DMS79 (cell line): ENCODE data around the gene FAM107B.

ENCODE experiments used
- DNase-seq: peaks from one replicate; lab custom pipeline; 2025; lab: John Stamatoyannopoulos, UW

Gene FAM107B

DNA sequence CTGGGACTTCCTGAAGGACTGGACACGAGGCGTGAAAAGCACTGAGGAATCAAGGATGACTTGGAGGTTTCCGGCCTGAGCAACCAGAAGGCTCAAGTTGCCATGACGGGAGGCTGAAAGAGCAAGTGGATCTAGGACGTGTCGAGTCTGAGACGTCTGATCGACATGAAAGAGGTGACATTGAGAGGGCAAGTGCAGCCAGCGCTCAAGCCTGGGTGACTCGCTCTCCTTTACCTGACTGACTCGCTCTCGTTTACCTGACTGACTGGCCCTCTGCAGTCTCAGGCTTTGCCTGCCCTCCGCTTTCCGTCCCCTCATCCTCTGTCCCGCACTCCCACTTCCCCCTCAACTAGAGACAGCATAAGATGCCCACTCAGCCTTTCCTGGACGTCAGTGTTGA lies 241.4 kb downstream of the FAM107B start:
- DNase-seq, result no peak

DNA sequence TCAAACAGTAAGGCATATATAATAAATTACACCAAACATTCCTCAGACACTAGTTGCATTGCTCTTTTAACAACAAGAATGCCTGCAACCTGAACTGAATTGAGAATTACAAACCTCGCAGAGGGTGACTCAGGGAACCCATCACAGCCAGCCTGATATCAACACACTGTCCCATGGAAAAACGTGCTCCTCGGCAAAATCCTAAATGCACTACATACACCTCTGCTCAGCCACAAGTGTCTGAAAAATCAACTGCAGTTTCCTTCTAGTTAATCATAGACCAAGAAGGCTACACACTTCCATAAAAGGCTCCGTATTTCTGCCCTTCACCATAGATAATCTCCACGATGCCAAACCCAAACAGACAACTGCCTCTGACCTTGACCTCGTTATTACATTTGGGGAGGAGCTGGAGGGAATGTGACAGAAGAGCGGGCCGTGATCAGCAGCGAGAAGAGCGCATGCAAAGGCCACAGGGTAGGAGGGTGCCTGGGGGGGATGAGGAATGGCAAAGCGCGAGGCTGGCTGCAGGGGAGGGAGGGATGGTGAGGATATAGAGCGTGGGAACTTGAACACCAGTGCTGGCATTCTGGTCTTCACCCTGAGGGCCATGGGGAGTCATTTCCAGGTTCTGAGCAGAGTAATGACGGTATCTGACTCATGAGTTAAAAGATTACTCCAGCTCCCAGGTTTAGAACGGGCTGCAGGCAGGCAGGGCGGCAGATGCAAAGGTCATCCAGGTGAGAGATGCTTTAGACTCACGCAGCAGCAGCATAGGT lies 242.0 kb downstream of the FAM107B start:
- no peak for DNase-seq

DNA sequence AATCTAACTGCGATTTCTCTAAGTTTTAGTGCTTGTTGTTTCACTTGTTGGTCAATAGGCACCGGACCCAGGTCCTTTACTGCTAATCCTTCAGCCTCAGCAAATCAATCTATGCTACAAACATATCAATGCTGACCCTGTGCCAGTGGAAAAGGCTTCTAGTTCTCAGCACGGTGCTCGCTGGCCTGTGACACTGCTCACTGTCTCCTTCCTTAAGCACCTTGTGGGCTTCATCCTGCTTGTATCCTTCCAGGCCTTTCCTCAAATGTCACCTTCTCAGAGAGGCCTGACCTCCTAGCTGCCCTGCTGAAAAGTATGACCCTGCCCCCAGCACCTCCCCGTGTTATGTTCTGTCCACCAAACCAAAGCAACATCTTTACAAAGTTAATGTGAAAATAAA lies 242.7 kb downstream of the FAM107B start:
- DNase-seq, result no peak

DNA sequence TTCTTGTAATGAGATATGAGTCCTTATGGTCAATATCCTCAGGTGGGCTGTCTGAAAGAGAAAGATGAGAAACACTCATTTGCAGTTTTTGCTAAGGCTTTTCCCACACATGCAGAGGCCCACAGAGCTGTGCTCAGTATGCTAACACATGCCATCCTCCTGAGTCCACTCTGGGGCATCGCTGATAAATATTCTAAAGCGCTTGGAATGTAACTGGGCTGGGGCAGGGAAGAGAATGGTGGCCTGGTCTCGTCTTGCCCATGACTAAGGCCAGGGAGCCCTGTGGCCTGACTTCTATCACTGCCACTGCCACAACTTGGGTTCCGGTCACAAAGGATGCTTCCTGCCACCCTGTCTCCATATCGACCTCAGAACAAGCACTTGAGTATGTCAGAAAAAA lies 244.2 kb downstream of the FAM107B start:
- no peak for DNase-seq

DNA sequence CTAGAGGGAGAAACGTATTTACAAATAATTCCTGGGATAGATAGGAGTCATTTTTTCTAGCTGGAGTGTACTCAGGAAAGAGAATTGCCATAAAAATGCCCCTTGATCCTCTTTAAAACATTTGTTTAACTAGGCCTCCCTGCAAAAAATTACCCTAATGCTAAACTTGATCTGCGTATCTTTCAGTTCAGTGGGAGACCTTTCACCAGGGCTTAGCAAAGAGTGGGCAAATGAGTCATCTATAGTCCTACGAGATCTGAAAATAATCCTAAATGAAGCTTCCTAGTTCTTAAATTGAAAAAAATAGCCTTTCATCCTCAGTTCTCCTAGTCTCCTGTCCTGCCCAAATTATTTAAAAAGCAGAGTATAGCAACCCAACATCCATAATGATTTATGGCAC lies 245.3 kb downstream of the FAM107B start:
- no peak for DNase-seq

DNA sequence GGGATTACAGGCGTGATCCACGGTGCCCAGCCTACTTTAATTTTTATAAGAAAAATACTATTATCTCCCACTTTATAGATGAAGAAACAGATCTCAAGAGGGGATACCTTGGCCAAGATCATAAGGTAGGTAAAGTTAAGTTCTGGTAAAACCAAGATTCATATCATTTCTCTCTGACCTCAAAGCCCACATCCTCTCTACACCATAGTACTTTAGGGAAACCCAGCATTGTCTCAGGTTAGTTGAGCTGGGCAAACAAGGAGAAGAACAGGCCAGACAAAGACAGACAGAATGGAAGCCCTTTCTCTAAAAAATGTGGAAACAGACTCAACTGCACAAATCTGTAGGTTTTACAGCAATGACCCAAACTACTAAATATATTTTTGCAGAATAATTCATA lies 246.2 kb downstream of the FAM107B start:
- DNase-seq, result no peak

DNA sequence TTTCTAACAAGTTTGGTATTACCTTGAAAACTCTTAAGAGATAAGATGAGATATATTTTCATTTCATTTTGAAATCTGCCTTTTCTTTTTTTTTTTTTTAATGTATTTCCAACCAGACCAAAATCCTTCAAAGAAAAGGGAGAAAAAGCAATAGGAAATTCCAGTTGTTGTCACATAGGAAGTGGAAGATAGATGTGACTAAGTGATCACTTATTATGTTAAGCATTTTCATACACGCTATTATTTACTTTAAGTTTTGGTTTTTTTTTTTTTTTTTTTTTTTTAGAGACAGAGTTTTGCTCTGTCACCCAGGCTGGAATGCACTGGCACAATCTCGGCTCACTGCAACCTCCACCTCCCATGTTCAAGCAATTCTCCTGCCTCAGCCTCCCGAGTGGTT lies 246.8 kb downstream of the FAM107B start:
- DNase-seq, result no peak

DNA sequence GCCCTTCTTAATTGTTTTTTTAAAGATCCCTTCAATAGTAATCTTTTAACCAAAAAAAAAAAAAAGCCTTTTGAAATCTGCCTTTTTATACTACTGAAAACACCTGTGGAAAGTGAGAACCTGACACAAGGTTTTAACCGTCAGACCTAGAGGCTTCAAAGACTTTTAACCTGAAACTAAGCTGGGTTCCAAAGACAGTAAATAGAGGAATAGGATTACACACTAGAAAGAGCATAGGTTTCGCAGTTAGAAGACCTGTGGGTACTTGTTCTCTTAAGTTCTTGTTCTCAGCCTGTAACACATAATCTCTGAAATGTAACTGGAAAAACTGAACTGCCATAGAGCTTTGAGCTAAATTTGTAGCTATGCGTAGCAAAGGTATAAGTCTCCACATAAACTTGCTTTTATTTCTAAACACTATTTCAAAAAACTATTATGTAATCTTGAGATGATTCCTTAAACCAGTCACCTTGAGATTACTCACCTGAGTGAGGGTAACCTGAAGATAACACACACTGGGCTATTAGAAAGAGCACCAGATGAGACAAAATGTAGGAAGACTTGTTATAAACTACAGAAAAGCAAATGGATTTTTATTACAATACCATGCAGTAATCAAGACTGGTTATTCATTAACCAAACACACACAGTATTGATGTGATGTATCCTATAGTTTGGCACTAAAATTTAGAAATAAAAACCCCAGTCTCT lies 247.4 kb downstream of the FAM107B start:
- no peak for DNase-seq

DNA sequence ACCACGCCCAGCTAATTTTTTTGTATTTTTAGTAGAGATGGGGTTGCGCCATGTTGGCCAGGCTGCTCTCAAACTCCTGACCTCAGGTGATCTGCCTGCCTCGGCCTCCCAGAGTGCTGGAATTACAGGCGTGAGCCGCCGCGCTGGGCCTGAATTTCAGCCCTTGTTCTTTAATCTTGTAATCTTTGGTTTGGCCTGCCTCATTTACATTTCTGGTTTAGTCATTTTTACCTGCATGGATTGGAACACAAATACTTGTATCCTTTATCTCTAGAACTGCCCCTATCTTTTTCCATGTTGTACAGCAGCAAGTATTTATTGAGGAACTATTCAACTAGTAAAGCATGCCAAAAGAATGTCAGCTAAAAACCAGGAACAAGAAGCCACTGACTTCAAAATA lies 248.4 kb downstream of the FAM107B start:
- no peak for DNase-seq

DNA sequence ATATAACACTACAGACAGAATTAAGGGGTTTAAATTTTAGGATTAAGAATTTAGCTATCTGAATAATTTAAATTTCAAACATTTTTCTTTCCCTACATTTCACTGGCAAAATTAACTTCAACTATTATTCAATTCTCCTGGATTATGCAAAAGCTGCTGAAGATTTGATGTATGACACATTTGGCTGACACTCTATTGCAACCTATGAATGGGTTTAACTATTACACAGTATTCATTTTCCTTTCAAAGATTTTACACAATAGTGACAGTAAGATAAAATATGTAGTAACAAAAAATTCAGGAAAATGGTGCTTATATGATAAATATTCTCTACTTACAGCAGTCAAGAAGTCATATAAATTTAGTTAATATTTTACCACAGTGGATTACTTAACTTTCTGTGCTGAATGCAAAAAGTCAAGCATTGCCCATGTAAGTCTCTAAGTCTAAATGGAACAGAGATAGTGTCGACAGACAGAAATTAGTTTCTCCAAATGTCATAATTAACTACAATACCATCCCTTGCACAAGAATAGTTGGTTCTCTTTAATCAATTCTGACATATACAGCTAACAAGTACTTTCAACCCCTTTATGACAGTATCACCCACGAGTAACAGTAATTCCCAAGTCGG lies 249.9 kb downstream of the FAM107B start:
- no peak for DNase-seq

DNA sequence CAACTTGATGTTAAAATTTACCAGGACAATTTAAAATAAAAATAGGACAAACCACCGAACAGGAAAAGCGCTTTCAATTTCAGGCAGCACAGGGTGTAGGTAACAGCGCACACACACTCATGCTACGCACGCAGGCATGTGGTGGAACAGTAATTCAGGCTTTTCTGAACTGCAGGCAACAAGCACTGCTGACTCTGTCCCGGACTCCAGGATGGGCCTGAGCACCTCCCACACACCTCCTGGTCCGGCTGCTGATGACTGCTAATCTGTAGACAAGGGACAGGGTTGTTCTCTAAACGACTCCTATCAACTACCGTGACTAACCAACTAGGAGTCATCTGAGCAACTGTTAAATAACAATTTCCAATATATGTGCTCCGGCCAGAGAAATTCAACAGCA lies 251.4 kb downstream of the FAM107B start:
- no peak for DNase-seq

DNA sequence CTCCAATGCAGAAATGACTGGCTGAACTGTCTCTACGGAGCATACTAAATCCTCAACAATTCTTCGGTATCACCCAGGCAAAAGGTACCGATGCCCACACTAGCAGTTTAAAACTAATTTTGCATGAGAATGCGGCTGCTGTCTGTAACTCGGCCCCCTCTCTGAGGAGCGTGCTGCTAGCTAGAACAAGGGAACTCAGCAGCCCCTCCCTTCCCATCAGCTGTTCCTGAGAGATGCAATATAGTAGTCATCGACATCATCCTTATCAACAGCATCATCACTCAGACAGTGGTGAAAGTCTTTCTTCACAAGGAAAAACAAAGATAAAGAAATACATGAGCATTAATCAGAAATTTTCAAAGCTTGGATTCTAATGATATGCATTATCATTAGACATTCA lies 254.9 kb downstream of the FAM107B start:
- DNase-seq, result no peak

DNA sequence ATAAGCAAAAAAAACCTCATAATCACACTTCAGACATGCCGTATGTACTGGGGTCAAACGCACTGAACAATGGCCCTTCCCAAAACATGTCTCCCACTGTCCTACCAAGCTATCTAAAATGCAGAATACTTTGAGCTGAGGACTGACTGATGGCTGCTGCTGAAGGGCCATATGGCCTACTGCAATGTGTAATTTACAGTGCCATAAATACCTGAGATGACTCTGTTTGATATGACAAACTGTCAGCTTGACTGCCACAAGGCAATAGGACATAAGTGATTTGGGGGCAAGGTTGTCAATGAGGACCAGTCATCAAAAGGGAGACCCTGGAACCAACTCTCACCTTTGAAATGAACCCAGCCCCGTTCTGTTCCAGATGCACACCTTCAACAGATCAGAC lies 256.5 kb downstream of the FAM107B start:
- DNase-seq, result no peak

DNA sequence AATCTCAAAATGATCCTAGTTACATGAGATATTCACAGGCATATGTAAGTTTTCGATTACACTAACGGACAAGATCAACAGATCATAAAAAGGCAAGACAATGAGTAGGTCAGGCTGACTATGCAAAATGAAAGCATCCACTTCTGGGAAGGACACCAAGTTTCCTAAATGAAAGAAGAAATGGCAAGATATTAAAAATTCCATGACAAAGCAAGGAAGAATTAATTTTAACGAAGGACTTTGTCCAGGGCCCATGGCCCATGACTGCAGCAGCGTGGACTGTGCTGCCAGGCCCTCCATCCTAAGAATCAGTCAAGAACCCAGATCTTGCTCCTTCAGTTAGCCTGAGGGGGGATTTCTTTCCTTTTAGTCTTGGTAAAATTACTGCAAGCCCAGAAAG lies 261.6 kb downstream of the FAM107B start:
- no peak for DNase-seq

DNA sequence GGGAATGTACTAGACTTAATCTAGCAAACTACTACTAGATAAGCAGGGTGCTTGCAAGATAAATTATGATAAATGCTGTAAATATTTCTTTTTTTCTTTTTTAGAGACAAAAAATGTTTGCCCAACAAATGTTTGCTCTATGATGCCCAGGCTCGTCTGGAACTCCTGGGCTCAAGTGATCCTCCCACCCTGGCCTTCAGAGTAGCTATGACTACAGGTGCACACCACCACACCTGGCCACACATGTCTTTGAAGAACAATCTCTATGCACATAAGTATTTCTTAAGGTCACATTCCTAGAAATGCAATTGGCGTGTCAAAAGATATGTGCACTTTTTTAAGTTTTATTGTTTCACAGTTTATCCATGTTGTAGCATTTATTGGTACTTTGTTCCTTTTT lies 264.4 kb downstream of the FAM107B start:
- DNase-seq, result no peak

DNA sequence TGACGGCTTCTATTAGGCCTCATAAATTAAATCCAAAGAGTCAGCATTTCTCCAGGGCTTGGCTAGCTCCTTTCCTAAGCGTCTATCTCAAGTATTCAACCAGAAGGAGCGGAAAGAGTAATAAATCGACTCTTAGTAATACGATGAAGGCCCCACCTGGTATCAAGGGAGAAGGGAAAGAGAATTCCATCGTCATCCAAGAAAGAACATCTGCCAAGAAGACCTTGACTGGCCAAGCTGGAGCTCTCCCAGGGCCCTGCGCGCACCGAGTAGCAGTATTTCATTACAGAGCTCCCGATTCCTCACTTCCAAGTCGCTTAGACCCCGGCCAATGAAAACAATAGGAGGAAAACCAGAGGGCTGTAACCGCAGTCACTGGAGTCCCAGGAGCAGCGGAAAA lies 266.0 kb downstream of the FAM107B start:
- DNase-seq, result no peak

DNA sequence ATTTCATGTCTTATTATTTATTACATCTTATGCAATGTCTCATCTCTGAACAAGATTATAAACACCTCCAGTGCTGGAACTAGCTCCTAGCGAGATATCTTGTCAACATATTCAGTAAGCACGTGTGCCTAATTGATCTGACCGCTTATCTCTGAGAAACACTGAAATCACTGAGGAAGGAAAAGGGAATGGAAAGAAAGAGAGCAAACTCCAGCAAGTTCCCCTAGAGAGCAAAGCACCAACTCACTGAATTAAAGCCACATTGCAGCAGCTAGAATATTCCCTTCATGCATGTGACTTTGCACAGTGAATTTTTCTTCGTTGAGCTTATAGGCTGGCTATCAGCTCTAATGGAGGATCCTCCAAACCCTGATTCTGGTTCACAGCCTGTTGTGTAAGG lies 266.9 kb downstream of the FAM107B start:
- DNase-seq, result no peak

DNA sequence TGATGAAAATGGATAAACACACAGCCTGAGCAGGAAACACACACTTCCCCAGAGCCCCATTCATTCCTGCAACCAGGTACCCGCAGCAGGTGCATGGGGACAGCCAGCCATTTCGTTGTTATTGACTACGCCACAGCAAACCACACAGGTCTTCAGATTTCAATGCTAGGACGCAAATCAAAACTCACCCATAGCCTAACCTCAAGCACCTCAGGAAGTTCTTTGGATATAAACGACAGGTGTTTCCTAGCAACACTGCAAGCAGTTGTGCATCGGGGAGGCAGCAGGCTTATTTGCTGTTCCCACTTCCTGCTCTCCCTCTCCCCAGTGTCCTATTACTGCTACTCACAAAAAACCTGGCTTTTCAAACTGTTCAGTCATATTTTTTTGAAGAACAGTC lies 267.5 kb downstream of the FAM107B start:
- DNase-seq, result peak; percentile 20

DNA sequence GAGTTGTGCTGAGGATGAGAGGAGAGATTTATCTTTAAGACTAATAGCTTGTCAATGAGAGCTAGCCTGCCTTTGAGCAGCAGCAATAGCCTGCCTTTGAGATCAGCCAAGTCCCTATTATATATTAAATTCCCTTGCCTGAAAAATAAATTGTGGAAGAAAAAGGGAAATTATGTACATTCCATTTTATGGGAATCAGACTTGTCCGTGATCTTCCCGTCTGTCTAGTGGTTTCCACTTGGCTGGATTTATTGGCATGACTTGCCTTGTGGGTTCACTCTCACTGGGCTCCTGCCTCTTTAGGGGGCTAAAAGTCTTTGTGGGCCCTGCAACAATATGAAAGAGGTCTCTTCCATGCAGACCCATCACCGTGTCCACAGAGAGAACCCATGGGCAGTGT lies 272.3 kb downstream of the FAM107B start:
- DNase-seq, result no peak

DNA sequence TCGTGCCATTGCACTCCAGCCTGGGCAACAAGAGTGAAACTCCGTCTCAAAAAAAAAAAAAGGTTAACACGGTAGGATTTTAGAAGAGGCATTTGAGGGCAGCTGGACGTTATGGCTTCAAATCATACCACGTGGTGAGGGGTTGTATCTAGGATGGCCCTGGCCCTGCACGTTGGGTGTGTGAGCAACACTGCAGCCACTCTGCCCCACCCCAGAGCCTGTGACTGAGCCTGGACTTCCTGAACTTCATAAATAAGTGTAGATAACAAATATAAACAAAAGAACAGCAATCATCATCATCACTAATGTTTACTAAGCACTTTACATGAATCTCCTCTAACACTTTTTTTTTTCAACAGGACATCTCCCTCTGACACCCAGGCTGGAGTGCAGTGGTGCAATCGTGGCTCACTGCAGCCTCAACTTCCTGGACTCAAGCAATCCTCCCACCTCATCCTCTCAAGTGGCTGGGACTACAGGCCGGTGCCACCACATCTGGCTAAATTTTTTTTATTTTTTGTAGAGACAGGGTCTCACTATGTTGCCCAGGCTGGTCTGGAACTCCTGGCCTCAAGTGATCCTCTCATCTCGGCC lies 274.4 kb downstream of the FAM107B start:
- DNase-seq, result no peak

DNA sequence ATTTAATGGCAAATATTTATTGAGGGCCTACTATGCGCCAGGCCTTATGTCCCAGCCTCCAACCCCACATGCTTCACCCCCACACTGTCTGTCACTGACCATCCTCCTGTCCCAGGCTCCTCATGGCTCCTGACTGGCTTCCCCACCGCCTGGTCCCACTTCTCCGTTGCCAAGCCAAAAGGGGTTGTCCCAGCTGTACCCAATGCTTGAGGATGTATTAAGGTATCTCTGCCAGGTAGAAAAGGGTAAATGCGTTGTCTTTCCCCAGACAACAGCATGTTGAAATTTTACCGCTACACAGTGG lies 275.1 kb downstream of the FAM107B start:
- DNase-seq, result no peak

DNA sequence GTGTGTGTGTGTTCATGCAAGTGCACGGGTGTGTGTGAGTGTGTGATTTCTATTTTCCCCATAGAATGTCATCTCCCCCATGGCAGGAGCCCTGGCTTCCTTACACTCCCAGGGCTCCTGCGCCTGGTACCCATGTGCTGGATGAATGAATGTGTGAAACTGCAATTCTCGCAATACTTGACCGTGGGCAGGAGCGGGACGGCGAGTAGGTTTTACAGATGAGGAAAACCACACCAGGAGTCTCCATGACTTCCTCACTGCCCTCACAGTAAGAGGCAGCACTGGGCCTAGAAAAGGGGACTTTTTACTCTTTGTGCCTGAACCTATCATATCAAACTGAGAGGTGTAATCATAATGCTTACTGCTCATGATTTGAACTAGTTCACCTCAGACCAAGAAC lies 276.4 kb downstream of the FAM107B start:
- no peak for DNase-seq

DNA sequence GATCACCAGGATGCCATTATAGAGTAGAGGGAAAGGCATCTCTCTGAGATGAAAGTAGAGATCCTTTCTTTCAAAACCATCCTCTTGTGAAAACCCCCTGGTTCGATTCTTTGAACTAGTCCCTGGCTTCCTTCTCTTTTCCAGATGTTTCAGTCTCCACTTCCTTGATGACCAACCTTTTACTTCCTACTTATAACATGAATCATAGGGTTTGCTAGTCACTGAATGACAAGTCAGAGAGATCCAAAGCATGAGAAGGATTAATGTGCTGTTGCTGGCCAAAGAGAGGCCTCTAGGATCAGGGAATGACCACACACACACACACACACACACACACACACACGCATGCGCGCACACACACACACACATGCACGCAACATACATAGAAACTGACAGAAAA lies 282.9 kb downstream of the FAM107B start:
- DNase-seq, result no peak
